GM23248 (cell line): Measurements from ENCODE around the gene RCAN3.
"Not testable (repeated sequence)": the region's sequence is repeated elsewhere in the genome, so short reads cannot be mapped to it uniquely, and the experiment has no call there.

ENCODE experiments used
- EZH2 ChIP-seq: fragments of 200-600 bp; sonication (generic); IDR thresholded peaks from 2 replicates; pipeline ENCODE4 v1.6.1; 2018; ENCODE audit warnings: antibody characterized with exemption, mild to moderate bottlenecking; ENCODE audit not compliant: insufficient read depth, poor library complexity, severe bottlenecking
- EZH2phosphoT487 ChIP-seq: fragments of 200-600 bp; sonication (generic); IDR thresholded peaks from 2 replicates; pipeline ENCODE4 v1.6.1; 2018; ENCODE audit warnings: antibody characterized with exemption, moderate library complexity, mild to moderate bottlenecking, low read depth; ENCODE audit not compliant: insufficient read depth

DNA sequence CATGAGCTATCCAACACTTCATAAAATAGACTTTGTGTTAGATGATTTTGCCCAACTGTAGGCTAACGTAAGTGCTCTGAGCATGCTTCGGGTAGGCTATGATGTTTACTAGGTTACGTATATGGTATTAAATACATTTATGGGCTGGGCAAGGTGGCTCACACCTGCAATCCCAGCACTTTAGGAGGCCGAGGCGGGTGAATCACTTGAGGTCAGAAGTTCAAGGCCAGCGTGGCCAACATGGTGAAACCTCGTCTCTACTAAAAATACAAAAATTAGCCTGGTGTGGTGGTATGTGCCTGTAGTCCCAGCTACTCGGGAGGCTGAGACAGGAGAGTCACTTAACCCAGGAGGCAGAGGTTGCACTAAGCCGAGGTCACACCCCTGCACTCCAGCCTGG, 9.7 kb upstream of the RCAN3 start:
- not testable (repeated sequence) for TF ChIP-seq EZH2phosphoT487, EZH2
